Upper lobe of right lung (tissue), 1 donor: ENCODE data around the gene OSBPL10. TPM values are rescaled to one million over a fixed set of nuclear protein-coding genes. Genes with fewer than 3 reads are reported as not detected.

ENCODE experiments used
- ATAC-seq: fragments of 200-7000 bp; cut with Tn5 transposase; one replicate; pipeline ENCODE4 v1.9.1; 2020; ENCODE audit warnings: mild to moderate bottlenecking, moderate library complexity
- DNase-seq: peaks from one replicate; pipeline ENCODE4 v3.0.0-alpha.2; 2020
- H3K27ac ChIP-seq: fragments of 200-600 bp; one replicate; pipeline ENCODE4 v1.8.0; 2022
- H3K27me3 ChIP-seq: fragments of 200-600 bp; one replicate; pipeline ENCODE4 v1.8.0; 2022; ENCODE audit warnings: mild to moderate bottlenecking
- H3K36me3 ChIP-seq: fragments of 200-600 bp; one replicate; pipeline ENCODE4 v1.8.0; 2022
- H3K4me1 ChIP-seq: fragments of 200-600 bp; one replicate; pipeline ENCODE4 v1.8.0; 2022
- H3K4me3 ChIP-seq: fragments of 200-600 bp; one replicate; pipeline ENCODE4 v1.8.0; 2022; ENCODE audit warnings: mild to moderate bottlenecking
- H3K9me3 ChIP-seq: fragments of 200-600 bp; one replicate; pipeline ENCODE4 v1.8.0; 2022
- intact Hi-C: fragments of 100-400 bp; cut with DNase I; formaldehyde crosslinking; loops from one replicate; pipeline ENCODE4 v1.11.0; 2022
- total RNA-seq: library from RNA; stranded (reverse); fragmentation: NEBNext Ultra II Directional; extraction: Animal tissue kit (Norgen Biotek cat#: 25700); gene quantifications from one replicate; pipeline ENCODE4 v1.2.1, GENCODE V29; 2021
- TF ChIP-seq, protein P1 (sequence below): fragments of 200-600 bp; IDR thresholded peaks from one replicate; pipeline ENCODE4 v1.8.0; 2022; ENCODE audit warnings: antibody characterized with exemption
- donor health status: DM: no; HTN: yes; CAD: no; lungs with severe emphysema.

Gene OSBPL10
- total RNA-seq, 1 donor from 2014 or later = 30.8 TPM

DNA sequence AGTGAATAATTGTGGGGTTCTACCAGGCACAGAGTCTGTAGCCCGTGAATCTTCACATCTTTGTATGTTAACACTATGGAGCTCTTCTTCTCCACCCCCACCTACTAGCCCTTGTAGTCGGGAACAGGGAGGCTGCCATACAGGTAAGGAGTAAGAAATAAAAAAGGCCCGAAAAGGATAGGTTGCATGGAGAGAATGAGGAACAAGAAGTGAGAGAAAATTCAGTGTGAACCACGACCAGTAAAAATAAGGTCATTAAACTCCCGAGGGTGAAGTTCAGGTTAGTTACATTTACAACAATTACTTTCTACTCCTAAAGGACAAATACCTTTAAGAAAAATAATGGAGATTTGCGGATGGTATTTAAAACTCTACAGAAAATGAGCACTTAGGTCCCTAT, 53.3 kb downstream of the OSBPL10 start:
- no peaks in the 10 kb centered on the region for H3K27me3 ChIP-seq
- no peak for DNase-seq
- no peaks in the 10 kb centered on the region for H3K4me1 ChIP-seq
- no peak overlapping the region for H3K4me3 ChIP-seq
- H3K27ac ChIP-seq = no peak overlapping the region
- ATAC-seq = no peak
- intact Hi-C loops = no loop called here
- H3K9me3 ChIP-seq = no peaks in the 10 kb centered on the region
- no peaks in the 10 kb centered on the region for H3K36me3 ChIP-seq
- TF ChIP-seq, protein P1, sequence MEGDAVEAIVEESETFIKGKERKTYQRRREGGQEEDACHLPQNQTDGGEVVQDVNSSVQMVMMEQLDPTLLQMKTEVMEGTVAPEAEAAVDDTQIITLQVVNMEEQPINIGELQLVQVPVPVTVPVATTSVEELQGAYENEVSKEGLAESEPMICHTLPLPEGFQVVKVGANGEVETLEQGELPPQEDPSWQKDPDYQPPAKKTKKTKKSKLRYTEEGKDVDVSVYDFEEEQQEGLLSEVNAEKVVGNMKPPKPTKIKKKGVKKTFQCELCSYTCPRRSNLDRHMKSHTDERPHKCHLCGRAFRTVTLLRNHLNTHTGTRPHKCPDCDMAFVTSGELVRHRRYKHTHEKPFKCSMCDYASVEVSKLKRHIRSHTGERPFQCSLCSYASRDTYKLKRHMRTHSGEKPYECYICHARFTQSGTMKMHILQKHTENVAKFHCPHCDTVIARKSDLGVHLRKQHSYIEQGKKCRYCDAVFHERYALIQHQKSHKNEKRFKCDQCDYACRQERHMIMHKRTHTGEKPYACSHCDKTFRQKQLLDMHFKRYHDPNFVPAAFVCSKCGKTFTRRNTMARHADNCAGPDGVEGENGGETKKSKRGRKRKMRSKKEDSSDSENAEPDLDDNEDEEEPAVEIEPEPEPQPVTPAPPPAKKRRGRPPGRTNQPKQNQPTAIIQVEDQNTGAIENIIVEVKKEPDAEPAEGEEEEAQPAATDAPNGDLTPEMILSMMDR = no peak

DNA sequence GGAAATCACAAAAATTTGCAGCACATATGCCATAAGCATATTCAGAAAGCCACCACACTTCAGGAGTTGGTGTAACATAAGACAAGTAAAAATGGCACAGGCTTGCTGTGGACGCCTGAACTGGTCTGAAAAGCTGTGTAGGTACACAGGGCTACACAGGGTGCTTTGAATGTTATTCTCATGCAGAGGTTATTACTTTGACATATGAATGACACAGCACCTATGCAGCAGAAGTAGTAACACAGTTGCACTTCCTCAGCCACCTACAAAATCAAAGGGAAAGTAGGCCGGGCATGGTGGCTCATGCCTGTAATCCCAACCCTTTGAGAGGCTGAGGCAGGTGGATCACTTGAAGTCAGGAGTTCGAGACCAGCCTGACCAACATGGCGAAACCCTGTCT, 54.5 kb downstream of the OSBPL10 start:
- no peaks in the 10 kb centered on the region for H3K9me3 ChIP-seq
- intact Hi-C loops = no loop called here
- H3K4me1 ChIP-seq = no peaks in the 10 kb centered on the region
- TF ChIP-seq, protein P1 = no peak
- no peak overlapping the region for H3K4me3 ChIP-seq
- H3K27me3 ChIP-seq = no peaks in the 10 kb centered on the region
- ATAC-seq (no peak), DNase-seq (no peak)
- no peaks in the 10 kb centered on the region for H3K36me3 ChIP-seq
- H3K27ac ChIP-seq = no peak overlapping the region

DNA sequence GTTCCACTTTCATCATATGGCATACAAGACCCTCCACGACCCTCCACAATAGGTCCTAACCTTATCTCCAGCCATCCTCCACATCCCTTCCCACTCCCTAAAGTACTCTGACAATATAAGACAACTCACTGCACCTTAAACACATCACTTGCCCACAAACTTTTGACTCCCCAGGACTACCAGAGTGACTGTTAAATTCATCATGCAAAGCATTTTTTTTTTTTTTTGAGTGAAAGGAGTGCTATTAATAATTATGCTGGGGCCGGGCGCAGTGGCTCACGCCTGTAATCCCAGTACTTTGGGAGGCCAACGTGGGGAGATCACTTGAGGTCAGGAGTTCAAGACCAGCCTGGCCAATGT, 55.8 kb downstream of the OSBPL10 start:
- Histone ChIP-seq H3K9me3 (peaks cover 3% of the 10 kb centered on the region), H3K4me3 (no peak overlapping the region), H3K27me3 (no peaks in the 10 kb centered on the region), H3K36me3 (no peaks in the 10 kb centered on the region), H3K4me1 (no peaks in the 10 kb centered on the region), H3K27ac (no peak overlapping the region)
- ATAC-seq (no peak), DNase-seq (no peak)
- TF ChIP-seq, protein P1 = no peak
- intact Hi-C loops = no loop called here

DNA sequence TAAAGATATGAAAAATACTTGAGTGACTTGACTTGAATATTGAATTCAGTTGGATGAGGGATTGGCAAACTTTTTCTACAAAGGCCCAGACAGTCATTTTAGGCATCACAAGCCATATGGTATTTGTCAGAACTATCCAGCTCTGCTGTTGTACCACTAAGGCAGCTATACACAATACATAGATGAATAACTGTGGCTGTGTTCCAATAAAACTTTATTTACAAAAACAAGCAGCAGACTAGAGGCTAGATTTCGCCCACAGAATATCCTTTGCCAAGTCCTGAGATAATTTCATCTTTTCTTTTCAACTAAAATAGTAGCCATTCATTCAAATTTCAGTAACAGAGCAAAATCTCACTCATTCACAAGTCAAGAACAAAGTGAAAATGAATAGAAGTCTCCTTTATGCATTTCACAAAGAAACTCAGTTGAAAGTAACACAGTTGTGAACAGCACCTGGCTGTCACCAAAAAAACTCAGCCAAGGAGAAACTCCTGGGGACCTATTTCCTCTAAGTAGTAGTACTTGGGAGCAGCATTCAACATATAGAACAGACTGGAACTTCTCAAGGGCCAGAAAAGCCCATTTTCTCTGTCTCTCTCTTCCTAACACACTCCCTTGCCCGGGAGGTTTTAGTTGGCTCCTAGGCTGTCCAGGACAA, 56.3 kb downstream of the OSBPL10 start:
- TF ChIP-seq, protein P1 = no peak
- peaks cover 3% of the 10 kb centered on the region for H3K9me3 ChIP-seq
- intact Hi-C loops = no loop called here
- no peaks in the 10 kb centered on the region for H3K36me3 ChIP-seq
- DNase-seq (no peak), ATAC-seq (no peak)
- H3K27me3 ChIP-seq = no peaks in the 10 kb centered on the region
- no peak overlapping the region for H3K27ac ChIP-seq
- no peaks in the 10 kb centered on the region for H3K4me1 ChIP-seq
- no peak overlapping the region for H3K4me3 ChIP-seq

DNA sequence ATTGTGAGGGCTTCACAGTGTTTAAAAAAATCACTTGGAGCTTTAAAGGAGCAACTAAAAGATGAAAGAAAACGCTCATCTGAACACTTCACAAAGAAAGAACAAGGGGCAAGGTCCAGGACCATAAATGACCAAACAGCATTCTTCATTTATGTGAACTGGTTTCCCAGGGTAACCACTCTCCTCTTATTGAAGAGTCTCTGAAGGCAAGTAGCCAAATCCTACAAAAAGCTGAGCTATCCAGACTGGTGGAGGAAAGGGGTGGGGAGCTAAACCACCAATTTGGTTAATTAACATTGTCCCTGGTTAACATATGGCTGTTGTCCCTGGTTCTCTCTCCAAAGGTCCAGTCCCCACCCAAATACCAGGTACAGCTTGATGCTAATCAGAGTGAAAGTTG, 58.1 kb downstream of the OSBPL10 start:
- Histone ChIP-seq H3K4me3 (no peak overlapping the region), H3K9me3 (peaks cover 3% of the 10 kb centered on the region), H3K27me3 (no peaks in the 10 kb centered on the region), H3K27ac (no peak overlapping the region), H3K4me1 (peaks cover 4% of the 10 kb centered on the region), H3K36me3 (no peaks in the 10 kb centered on the region)
- TF ChIP-seq, protein P1 = no peak
- no peak for DNase-seq
- intact Hi-C loops = no loop called here
- ATAC-seq = no peak

DNA sequence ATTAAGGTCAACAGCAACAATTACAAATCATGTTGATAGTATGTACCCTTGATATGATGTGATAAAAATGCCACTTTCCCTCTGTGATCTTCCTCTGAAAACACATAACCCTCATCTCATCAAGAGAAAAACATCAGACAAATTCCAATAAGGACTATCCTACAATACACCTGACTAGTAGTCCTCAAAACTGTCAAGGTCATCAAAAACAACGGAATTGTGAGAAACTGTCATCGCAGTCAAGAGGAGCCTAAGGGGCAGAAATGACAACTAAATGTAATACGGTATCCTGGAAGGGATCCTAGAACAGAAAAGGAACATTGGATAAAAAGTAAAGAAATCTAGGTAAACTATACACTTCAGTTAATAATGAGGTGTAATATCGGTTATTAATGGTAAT, 59.2 kb downstream of the OSBPL10 start:
- no peaks in the 10 kb centered on the region for H3K27me3 ChIP-seq
- H3K27ac ChIP-seq = no peak overlapping the region
- ATAC-seq = no peak
- H3K4me1 ChIP-seq = peaks cover 15% of the 10 kb centered on the region
- no peak for DNase-seq
- intact Hi-C loops = no loop called here
- H3K9me3 ChIP-seq = peaks cover 3% of the 10 kb centered on the region
- no peak overlapping the region for H3K4me3 ChIP-seq
- TF ChIP-seq, protein P1 = no peak
- H3K36me3 ChIP-seq = no peaks in the 10 kb centered on the region
